IMR-90 (cell line): ENCODE results near the gene MTCH2.

Experiments used
- BHLHE40 ChIP-seq: fragments of 150-350 bp; IDR thresholded peaks from 2 replicates; pipeline ENCODE4 v1.6.1; 2016; ENCODE audit warnings: mild to moderate bottlenecking, low read depth, low read length
- CEBPB ChIP-seq: IDR thresholded peaks from 2 replicates; pipeline ENCODE4 v1.6.1; 2012; ENCODE audit warnings: low read depth, low read length, improper control_type of control experiment
- FOS ChIP-seq: fragments of 150-350 bp; IDR thresholded peaks from 2 replicates; pipeline ENCODE4 v1.6.1; 2016; ENCODE audit warnings: low read depth, low read length
- MAFK ChIP-seq: IDR thresholded peaks from 2 replicates; pipeline ENCODE4 v1.6.1; 2012; ENCODE audit warnings: low read depth, low read length, improper control_type of control experiment
- MXI1 ChIP-seq: IDR thresholded peaks from 2 replicates; pipeline ENCODE4 v1.6.1; 2012; ENCODE audit warnings: low read depth, mild to moderate bottlenecking, low read length, moderate library complexity, borderline replicate concordance
- NFE2L2 ChIP-seq: fragments of 150-350 bp; IDR thresholded peaks from 2 replicates; pipeline ENCODE4 v1.6.1; 2016; ENCODE audit warnings: low read depth, mild to moderate bottlenecking, low read length
- POLR2A ChIP-seq: IDR thresholded peaks from 2 replicates; pipeline ENCODE4 v1.6.1; 2012; ENCODE audit warnings: mild to moderate bottlenecking, low read depth, low read length
- RAD21 ChIP-seq: IDR thresholded peaks from 2 replicates; pipeline ENCODE4 v1.6.1; 2012; ENCODE audit warnings: low read length, improper control_type of control experiment
- RCOR1 ChIP-seq: IDR thresholded peaks from 2 replicates; pipeline ENCODE4 v1.6.1; 2012; ENCODE audit warnings: mild to moderate bottlenecking, low read length, improper control_type of control experiment; ENCODE audit not compliant: insufficient replicate concordance
- RFX5 ChIP-seq: IDR thresholded peaks from 2 replicates; pipeline ENCODE4 v1.8.0; 2012; ENCODE audit warnings: low read depth, mild to moderate bottlenecking, low read length, moderate library complexity
- SMC3 ChIP-seq: fragments of 150-350 bp; IDR thresholded peaks from 2 replicates; pipeline ENCODE4 v1.6.1; 2016; ENCODE audit warnings: low read depth, mild to moderate bottlenecking, antibody characterized with exemption, low read length, moderate library complexity
- TF ChIP-seq, protein P1 (sequence below): conservative IDR thresholded peaks from 2 replicates; pipeline ENCODE4 v1.5.1; 2012; ENCODE audit warnings: mild to moderate bottlenecking, low read depth, low read length, improper control_type of control experiment
- TF ChIP-seq, protein P2 (sequence below): fragments of 150-350 bp; IDR thresholded peaks from 2 replicates; pipeline ENCODE4 v1.6.1; 2017; ENCODE audit warnings: mild to moderate bottlenecking, antibody characterized with exemption, low read length, low read depth
- TF ChIP-seq, protein P3 (sequence below): fragments of 150-350 bp; IDR thresholded peaks from 2 replicates; pipeline ENCODE4 v1.6.1; 2016; ENCODE audit warnings: low read depth, mild to moderate bottlenecking, low read length, moderate library complexity, borderline replicate concordance

GRCh38 chr11:47675851-47676250, 33.5 kb upstream of the MTCH2 start:
- TF ChIP-seq, protein P1, sequence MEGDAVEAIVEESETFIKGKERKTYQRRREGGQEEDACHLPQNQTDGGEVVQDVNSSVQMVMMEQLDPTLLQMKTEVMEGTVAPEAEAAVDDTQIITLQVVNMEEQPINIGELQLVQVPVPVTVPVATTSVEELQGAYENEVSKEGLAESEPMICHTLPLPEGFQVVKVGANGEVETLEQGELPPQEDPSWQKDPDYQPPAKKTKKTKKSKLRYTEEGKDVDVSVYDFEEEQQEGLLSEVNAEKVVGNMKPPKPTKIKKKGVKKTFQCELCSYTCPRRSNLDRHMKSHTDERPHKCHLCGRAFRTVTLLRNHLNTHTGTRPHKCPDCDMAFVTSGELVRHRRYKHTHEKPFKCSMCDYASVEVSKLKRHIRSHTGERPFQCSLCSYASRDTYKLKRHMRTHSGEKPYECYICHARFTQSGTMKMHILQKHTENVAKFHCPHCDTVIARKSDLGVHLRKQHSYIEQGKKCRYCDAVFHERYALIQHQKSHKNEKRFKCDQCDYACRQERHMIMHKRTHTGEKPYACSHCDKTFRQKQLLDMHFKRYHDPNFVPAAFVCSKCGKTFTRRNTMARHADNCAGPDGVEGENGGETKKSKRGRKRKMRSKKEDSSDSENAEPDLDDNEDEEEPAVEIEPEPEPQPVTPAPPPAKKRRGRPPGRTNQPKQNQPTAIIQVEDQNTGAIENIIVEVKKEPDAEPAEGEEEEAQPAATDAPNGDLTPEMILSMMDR, result no peak
- no peak for TF ChIP-seq RAD21
- TF ChIP-seq POLR2A, result no peak
- no peak for TF ChIP-seq FOS
- no peak for TF ChIP-seq BHLHE40
- no peak for TF ChIP-seq MXI1
- TF ChIP-seq, protein P2, sequence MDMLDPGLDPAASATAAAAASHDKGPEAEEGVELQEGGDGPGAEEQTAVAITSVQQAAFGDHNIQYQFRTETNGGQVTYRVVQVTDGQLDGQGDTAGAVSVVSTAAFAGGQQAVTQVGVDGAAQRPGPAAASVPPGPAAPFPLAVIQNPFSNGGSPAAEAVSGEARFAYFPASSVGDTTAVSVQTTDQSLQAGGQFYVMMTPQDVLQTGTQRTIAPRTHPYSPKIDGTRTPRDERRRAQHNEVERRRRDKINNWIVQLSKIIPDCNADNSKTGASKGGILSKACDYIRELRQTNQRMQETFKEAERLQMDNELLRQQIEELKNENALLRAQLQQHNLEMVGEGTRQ, result no peak
- TF ChIP-seq MAFK, result no peak
- TF ChIP-seq RFX5, result no peak
- no peak for TF ChIP-seq SMC3
- TF ChIP-seq, protein P3, sequence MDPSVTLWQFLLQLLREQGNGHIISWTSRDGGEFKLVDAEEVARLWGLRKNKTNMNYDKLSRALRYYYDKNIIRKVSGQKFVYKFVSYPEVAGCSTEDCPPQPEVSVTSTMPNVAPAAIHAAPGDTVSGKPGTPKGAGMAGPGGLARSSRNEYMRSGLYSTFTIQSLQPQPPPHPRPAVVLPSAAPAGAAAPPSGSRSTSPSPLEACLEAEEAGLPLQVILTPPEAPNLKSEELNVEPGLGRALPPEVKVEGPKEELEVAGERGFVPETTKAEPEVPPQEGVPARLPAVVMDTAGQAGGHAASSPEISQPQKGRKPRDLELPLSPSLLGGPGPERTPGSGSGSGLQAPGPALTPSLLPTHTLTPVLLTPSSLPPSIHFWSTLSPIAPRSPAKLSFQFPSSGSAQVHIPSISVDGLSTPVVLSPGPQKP, result no peak
- no peak for TF ChIP-seq RCOR1
- no peak for TF ChIP-seq CEBPB
- TF ChIP-seq NFE2L2, result no peak
